GM18519 (cell line): ENCODE measurements around the gene LAMA3.

ENCODE experiments used
- ATAC-seq: cut with Tn5 transposase; IDR thresholded peaks from one replicate; pipeline ENCODE4 v1.9.1; 2021; ENCODE audit warnings: mild to moderate bottlenecking, moderate library complexity; ENCODE audit not compliant: unreplicated experiment, low FRiP score

LAMA3 gene

DNA sequence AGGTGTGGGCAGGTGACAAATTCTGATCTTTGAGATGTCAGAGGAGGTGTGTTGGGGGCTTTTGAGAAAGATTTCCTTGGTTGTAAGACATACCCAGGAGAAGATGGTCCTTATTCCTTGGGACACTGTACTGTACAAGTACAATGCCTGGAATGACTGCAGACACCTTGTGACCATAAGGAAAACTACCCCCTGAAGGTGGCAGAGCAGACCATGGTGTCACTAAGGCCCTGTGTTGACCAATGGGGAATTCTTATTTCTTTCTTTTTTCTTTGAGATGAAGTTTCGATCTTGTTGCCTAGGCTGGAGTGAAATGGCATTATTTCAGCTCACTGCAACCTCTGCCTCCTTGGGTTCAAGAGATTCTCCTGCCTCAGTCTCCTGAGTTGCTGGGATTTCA is 22.1 kb upstream of the LAMA3 start:
- ATAC-seq = no peak

DNA sequence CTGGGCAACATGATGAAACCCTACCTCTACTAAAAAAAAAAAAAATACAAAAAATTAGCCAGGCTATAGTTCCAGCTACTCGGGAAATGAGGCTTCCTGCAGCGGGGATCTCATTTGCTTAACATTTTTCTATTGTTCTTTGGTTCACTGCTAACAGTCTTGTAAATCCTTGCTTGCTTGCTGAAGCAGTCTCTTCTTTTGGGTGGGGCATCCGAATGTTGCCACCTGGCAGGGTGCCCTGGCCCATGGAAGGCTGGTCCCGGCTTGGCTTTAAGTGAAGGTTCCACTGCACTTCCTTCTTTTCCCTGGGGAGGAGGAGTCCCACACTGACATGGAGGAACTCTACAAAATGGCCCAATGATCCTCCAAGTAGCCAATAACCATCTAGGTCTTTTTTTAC is 20.5 kb upstream of the LAMA3 start:
- no peak for ATAC-seq

DNA sequence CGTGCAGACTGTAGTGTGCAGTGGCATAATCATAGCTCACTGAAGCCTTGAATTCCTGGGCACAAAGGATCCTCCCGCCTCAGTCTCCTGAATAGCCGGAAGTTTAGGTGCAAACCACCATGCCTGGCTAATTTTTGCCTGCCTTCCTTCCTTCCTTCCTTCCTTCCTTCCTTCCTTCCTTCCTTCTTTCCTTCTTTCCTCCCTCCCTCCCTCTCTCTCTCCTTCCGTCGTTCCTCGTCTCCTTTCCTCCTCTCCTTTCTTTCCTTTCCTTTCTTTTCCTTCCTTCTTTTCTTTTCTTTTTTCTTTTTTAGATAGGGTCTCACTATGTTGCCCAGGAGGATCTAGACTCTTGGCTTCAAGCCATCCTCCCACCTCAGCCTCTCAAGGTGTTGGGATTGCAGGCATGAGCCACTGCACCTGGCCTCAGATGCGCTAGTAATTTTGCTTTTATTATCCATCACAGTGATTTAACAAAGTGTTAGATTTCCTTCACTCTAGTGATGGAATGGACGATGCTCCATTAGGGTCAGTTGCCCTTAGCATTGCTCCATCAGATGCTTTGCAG is 20.0 kb upstream of the LAMA3 start:
- ATAC-seq = no peak

DNA sequence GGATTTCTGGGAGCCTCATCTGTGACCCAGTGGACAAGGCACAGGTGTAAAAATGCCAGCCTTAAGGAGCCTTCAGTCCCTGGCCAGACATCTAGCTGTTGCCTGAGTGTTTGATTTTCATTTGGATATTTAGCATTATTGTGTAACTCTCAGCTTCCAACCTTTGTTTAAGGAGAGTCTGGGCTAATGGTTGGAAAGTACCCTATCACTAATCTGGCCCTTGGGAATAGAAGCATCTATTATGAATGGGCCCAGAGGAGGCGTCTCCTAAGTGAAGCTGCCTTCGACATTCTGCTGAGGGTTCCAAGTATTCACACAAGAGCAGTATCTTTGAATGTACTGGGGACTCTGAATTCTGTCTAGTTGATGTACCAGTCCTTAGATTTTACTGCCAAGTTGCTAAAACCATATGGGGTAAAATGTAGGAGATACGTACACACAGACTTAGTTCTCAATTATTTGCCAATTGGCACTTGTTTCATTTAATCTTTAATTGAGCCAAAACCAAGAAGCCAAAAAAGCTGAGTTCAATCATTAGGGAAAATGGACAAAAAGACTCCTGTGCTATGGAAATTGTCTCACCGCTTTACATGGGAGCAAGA is 19.3 kb upstream of the LAMA3 start:
- no peak for ATAC-seq

DNA sequence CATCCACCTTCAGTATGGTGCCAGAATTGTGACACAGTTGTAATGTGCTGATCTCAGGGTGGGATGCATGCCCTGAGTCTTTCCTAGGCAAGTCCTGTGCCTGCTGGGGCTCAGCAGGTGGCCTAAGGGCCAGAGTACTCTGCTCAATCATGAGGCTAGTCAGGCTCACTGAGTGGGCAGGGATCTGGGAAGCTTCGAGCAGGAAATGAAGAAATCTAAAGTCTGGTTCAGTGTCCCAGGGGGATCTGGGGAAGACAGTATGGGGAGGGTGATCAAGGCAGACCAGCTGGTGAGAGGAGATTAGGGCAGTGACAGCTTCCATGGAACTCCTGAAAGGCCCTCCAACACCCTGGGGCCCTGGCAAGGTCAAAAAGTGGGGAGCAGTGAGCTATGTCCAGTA is 17.7 kb upstream of the LAMA3 start:
- ATAC-seq = no peak

DNA sequence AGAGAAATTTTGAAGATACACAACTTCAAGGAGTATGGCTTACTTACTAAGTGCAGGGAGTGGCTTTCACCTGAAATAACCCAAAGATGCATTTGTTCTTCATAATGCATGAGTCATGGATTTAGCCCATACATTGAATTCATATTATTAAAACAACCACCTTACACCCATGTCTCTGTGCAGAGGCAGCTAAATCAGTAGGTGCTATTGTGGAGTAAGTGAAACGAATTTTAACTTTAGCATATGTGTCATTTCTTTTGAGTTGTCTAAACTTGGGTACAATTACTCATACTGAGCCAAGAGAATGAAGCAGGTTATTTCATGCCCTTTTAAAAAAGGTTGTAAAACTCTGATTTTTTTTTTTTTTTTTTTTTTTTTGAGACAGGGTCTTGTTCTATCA is 15.5 kb upstream of the LAMA3 start:
- no peak for ATAC-seq

DNA sequence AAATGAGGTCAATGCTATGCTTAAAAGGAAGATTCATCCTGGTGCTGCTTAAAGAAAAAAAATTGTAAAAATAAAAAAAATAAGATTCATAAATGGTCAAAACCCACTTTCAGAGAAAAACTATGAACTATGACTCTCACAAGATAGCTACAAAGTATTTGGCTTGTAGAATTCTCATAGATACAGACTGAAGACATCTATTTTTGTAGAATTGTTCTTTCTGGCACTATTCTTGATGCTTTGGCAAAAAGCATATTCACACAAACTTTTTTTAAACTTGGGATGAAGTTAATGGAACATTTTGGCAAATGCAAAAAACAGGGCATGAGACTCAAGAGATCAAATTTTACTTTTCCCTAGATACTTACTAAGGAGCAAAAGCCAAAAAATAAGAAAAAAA is 14.0 kb upstream of the LAMA3 start:
- no peak for ATAC-seq

DNA sequence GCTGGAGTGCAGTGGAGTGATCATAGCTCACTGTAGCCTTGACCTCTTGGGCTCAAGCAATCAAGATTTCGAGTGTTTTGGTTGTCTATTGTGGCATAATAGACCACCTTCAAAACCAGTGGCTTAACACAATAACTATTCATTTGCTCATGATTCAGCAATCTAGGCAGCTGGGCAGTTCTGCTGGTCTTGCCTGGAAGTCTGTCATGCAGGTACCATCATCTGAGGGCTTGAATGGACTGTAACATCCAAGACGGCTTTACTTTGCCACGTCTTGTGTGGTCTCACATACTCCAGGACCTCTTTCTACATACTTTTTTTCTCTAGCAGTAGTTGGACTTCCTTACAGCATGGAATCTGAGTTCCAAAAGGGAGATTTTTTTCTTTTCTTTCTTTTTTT is 13.4 kb upstream of the LAMA3 start:
- ATAC-seq = no peak

DNA sequence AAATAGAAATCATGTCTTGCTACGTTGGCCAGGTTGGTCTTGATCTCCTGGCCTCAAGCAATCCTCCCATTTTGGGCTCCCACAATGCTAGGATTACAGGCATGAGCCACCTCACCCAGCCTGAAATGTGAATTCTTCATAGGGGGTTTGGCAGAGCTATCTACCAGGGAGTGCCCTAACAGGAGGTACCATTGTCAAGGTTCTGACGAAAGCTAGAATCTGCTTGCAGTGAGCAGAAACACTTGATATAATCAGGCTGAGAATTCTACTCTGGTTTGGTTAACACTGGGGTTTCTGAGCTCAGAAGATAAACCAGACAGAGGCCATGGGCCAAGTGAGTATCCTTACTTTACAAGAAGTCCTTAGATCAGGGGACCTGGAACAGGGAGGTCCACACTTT is 7.2 kb upstream of the LAMA3 start:
- no peak for ATAC-seq

DNA sequence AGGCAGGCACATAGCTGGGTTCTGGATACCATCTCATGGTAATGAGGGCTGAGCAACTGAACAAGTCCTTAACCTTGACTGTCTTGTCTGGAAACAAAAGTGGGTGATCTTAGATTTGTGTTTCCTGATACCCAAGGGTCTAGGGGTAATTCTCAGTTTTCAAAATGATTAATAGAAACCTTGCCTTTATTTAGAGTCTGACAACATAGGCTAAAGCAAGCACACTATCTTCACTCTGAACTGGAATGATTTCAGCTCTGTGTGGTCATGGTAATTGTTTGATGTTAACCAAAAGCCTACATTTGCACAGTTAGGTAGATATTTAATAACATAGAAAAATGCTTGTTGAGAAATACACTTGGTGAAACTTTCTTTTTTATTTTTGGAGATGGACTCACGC is 6.8 kb upstream of the LAMA3 start:
- ATAC-seq = no peak

DNA sequence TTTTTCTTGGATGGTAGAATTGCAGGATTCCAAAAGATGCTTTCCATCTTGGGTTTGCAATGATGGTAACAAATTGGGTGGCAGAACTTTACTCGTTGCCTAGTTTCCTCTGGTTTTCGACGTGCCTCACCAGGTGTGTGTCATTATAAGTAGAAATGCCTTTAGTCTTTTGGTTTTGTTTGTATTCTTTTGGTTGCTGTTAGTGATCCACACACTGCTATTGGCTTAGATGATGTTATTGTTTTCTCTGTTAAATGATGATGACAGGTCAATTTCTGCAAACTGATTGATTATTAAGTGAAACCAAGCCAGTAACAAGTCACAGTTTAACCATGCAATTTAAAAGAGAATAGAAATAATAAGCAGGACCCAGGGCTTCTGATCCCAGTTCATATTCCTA is 6.1 kb upstream of the LAMA3 start:
- ATAC-seq = no peak

DNA sequence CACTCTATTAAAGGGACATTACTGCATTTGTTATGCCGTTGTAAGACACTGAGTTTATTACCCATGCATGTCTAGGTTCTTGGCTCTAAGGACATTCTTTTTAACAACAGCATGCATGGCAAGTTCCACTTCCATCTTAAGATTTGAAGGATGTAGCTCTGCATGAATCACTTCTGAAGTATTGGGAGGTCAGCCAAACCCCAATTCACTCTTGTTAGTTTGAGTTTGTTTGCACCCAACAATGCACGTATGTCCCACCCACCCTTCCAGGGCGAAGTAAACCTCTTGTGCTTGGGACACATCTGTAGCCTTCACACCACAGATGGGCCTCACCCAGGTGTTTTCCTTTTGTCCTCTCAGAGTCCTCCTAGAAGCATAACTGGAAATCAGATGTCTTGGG is 5.6 kb upstream of the LAMA3 start:
- ATAC-seq = no peak

DNA sequence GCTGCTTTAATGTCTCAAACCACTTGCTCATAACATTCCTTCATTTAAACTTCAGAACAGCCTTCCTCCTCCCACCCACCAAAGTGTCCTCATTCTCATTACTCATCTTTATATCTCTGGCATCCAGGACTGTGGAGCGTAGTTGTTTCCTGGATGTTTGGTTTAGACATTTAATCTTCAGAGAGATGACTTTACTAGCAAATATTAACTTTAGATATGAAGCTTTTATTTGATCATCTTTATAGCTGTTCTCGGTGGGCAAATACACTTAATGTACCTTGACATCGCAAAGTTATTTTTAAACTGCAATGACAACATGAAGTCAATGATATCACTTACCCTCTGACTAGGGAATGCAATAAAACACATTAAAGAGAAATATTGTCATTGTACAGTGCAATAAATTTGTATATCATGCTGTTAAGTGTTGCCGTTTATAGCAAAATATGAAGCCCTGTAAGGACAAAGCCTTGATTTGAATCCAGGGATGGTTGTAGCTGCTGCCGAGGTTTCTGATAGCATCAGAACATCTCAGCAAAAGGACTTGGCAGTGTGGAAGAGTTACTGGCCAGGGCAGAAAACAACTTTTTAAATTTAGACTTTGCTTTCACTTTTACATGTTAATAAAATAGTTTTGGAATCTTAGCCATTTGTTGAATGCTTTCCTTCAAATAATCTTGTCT is 4.6 kb upstream of the LAMA3 start:
- ATAC-seq = no peak

DNA sequence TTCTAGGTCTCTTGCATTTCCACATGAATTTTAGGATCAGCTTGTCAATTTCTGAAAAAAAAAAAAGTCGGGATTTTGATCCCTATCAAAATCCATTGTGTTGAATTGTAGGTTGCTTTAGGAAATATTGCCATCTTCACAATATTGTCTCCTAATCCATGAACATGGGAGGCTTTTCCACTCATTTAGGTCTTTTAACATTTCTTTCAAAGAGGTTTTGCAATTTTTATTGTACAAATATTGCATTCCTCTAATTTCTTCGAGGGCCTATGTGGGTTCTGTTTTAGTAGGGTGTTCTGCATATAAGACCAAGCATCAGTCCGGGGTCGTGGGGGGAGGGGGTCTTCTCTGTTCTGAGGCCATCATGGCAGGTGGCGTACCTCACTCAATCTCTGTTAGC is 725 bp upstream of the LAMA3 start:
- no peak for ATAC-seq

DNA sequence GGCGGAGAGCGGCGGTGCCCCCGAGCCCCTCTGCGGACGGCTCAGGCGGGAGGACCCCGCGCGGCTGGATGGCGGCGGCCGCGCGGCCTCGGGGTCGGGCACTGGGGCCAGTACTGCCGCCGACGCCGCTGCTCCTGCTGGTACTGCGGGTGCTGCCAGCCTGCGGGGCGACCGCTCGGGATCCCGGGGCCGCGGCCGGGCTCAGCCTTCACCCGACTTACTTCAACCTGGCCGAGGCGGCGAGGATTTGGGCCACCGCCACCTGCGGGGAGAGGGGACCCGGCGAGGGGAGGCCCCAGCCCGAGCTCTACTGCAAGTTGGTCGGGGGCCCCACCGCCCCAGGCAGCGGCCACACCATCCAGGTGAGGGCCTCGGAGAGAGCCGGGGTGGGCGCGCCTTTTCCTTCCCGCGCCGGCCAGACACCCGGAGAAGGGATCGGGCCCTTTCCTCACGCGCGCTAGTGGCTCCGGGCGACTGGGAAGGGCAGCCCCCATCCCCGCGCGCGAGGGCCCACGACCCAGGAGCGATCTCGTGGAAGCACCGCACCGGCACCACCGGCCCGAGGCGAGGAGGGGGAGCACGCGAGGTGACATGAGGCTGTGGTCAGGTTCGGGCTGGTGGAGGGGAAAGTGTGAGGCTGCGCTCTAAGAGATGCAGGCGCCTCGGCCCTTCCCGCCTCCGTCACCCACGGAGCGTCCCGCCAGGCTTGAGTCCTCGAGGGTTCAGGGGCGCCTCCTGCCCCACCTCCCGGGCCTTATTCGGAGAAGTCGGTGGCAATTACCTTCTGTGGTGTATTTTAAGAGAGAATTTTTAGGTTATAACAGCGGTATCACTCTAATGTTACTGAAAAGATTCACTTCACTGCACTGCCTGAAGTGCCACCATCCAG is 607 bp downstream of the LAMA3 start:
- ATAC-seq = no peak

DNA sequence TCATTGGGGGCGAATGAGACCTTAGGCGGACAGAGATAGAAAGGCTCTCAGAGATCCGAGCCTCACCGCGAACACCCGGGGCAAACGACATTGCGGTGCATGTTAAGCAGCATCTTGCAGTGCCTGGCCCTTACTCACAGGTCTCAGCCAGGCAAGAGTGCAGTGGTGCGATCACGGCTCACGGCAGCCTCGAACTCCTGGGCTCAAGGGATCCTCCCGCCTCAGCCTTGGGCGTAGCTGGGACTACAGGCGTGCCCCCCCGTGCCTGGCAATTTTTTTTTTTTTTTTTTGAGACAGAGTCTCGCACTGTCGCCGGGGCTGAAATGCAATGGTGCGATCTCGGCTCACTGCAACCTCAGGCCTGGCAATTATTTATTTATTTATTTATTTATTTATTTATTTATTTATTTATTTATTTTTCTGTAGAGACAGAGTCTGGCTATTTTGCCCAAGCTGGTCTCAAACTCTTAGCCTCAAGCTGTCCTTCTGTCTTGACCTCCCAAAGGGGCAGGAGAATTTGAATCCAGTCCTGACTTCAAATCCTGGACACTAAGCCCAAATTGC is 1.3 kb downstream of the LAMA3 start:
- no peak for ATAC-seq

DNA sequence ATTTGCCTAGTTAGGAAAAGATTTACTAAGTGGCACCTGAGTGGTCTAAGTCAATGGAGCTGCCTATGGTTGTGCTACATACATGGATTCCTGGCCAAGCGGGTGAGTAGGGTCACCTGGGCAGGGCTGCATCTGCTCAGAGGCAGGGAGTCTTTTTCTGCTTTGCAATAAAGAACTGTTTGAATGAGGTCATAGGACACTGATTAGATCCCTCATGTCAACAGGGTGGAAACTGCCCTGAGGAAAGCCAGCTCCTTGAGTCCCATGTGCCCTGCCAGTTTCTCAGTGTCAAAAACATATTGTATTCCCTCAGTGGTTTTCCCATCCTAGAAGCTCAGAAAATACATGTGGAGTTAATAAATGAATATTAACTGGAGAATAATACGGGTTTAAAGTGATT is 4.6 kb downstream of the LAMA3 start:
- ATAC-seq = no peak

DNA sequence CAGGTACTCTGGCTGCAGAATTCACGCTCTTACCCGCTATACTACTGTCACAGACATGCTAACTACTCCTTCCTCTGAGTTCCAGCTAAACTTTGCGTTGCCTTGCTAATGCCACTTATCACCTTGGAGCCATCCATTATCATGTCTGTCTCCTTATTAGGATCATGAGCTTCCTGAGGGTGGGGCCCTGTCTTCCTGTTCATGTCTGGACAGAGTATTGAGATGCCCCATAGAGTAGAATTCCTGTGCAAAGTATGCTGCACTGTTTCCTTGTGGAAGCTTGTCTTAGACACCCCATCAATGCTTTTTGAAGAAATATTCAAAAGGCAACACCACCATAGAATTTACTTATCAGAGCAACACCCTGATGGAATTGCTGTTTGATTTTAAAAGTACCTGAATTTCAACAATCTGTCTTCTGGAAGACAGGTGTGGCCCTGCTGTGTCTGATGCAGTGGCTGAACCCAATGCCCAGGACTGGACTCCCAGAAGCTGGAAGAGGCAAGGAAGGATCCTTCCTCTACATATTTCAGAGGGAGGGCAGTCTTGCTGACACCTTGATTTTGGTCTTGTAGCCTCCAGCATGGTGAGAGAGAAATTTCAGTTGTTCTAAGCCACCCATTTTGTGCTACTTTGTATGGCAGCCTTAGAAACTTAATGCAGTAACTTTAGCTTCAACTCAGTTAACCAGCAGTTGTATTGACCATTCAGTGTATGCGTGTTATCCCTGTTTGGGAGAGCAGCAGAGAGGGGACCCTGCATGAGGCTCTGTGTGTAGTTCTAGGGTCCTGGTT is 5.6 kb downstream of the LAMA3 start:
- ATAC-seq = no peak

DNA sequence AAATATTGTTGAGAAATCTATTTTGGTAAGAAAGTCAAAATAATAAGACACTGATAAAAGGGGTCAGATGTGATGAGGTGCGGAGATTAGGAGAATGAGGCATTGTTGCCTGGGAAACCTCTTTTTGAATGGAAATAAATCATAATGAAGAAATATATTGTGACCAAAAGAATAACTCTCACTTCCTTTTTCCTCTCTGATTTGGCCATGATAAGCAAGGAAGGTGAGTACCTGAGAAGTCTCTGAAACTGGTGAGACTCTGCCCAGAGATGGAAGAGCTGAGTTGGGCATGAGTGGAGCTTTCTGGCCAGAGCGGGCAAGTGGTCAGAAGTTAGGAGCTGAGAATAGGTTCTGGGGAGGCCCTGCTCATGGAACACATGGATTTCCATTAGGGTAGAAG is 11.8 kb downstream of the LAMA3 start:
- ATAC-seq = no peak

DNA sequence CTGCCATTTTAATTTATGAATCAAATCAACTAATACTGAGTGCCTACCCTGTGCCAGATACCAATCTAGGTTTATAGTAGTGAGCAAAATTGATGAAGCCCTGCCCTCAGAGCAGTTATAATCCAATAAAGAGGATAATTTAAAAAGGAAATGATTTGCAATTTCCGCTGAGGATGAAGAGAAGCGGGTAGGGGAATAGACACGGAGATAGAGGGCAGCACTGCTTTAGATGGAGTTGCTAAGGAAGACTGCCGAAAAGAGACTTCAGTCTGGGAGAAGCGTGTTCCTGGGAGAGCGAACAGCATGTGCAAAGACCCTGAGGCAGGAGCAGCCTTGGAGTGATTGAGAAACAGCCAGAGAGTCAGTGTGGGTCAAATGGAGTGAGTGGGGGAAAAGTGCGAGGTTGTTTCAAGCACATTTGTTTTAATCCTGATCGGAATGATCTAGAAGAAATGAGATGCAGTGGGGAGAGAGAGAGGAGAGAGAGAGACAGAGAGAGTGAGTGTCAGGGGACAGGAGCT is 12.4 kb downstream of the LAMA3 start:
- no peak for ATAC-seq
